Chondrocyte (in vitro differentiated cells): ENCODE results near the gene SLC10A6. TPM values are rescaled to one million over a fixed set of nuclear protein-coding genes. Genes with fewer than 3 reads are reported as not detected.

ENCODE experiments used
- DNase-seq: peaks from one replicate; pipeline ENCODE4 v3.0.0; 2021; ENCODE audit warnings: mixed read lengths, low spot score
- H3K27ac Mint-ChIP-seq: one replicate; pipeline ENCODE4 v1.8.0; 2021; ENCODE audit warnings: mild to moderate bottlenecking, moderate library complexity, mixed read lengths; ENCODE audit not compliant: unreplicated experiment
- H3K27me3 Mint-ChIP-seq: 2 replicates; pipeline ENCODE4 v1.8.0; 2021; ENCODE audit warnings: low read depth, mixed read lengths
- H3K36me3 Mint-ChIP-seq: 2 replicates; pipeline ENCODE4 v1.8.0; 2021; ENCODE audit warnings: low read depth, mixed read lengths
- H3K4me1 Mint-ChIP-seq: 2 replicates; pipeline ENCODE4 v1.8.0; 2021; ENCODE audit warnings: low read depth, mild to moderate bottlenecking, mixed read lengths
- H3K4me3 Mint-ChIP-seq: one replicate; pipeline ENCODE4 v1.8.0; 2021; ENCODE audit warnings: mild to moderate bottlenecking, moderate library complexity, mixed read lengths; ENCODE audit not compliant: unreplicated experiment
- H3K9me3 Mint-ChIP-seq: 2 replicates; pipeline ENCODE4 v1.8.0; 2021; ENCODE audit warnings: low read depth, mixed read lengths
- total RNA-seq: library from RNA; stranded (reverse); gene quantifications from 3 replicates; pipeline ENCODE4 v1.2.1, GENCODE V29; 2021
- TF ChIP-seq, protein P1 (sequence below): fragments of 200-600 bp; sonication (generic); IDR thresholded peaks from 2 replicates; pipeline ENCODE4 v1.5.0; 2021; ENCODE audit warnings: antibody characterized with exemption, mild to moderate bottlenecking, moderate library complexity

SLC10A6 gene
- total RNA-seq, 1 donor from 2014 or later, result not detected

DNA sequence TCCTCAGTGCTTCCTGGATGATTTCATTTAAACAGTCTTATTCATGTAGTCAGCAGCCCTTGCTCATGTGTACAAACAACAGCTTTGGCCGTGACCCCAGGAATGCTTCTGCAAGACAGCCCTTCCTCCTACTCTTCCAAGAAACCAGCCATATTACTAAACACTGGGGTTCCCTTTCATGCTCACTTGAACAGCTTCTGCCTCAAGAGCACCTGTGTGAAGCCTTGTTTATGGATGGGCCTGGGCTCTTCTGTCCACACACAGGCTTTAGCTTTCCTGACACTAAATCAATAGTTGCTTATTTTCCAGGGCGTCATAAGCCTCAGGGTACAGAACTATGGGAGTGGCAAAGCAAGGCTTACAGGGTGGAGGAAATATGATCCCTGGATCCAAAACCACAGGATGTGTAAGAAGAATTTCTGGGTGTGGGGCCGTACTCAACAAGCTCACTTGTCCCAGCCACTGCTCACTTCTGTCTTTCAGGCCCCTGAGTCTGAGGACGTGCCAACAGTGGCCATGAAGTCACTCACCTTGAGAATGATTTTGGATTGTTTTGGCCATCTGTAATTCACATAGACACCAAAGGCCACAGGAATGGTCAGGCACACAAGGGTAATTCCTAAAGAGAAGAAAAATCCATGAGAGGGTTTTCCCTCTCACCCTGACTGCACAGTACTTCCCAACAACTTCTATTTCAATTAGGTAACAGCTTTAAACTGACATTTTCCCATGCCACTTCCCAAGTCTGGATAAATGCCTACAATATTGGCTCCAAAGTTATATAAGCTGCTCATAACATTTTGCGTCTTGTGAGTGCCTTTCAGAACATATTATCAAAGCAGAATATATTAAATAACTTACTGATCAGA lies 17.7 kb downstream of the SLC10A6 start:
- Mint-ChIP-seq H3K27me3 (no peaks in the 10 kb centered on the region), H3K27ac (peak overlapping the region; percentile 81), H3K4me1 (peaks cover 12% of the 10 kb centered on the region), H3K36me3 (peaks cover 2% of the 10 kb centered on the region), H3K9me3 (peaks cover 8% of the 10 kb centered on the region), H3K4me3 (no peak overlapping the region)
- TF ChIP-seq, protein P1, sequence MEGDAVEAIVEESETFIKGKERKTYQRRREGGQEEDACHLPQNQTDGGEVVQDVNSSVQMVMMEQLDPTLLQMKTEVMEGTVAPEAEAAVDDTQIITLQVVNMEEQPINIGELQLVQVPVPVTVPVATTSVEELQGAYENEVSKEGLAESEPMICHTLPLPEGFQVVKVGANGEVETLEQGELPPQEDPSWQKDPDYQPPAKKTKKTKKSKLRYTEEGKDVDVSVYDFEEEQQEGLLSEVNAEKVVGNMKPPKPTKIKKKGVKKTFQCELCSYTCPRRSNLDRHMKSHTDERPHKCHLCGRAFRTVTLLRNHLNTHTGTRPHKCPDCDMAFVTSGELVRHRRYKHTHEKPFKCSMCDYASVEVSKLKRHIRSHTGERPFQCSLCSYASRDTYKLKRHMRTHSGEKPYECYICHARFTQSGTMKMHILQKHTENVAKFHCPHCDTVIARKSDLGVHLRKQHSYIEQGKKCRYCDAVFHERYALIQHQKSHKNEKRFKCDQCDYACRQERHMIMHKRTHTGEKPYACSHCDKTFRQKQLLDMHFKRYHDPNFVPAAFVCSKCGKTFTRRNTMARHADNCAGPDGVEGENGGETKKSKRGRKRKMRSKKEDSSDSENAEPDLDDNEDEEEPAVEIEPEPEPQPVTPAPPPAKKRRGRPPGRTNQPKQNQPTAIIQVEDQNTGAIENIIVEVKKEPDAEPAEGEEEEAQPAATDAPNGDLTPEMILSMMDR, result no peak
- no peak for DNase-seq

DNA sequence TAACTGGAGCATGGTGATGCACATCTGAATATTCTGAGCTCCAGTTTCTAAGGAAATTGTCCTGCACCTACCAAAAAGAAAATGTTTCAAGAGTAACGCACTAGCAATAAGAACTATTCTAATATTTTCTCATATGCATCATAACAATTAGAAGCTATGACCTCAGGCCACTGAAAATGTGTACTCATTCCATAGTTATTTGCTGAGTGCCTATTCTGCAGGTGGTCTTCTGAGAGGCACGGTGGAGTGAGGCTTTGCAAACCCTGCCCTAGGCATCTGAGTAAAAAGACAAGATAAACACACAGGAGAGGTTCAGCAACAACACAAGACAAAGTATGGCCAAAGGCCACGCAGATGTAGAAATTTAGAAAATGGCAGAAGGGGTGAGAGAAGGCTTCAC lies 23.7 kb downstream of the SLC10A6 start:
- no peaks in the 10 kb centered on the region for H3K36me3 Mint-ChIP-seq
- no peak overlapping the region for H3K27ac Mint-ChIP-seq
- no peak overlapping the region for H3K4me3 Mint-ChIP-seq
- no peak for DNase-seq
- H3K27me3 Mint-ChIP-seq, result no peaks in the 10 kb centered on the region
- TF ChIP-seq, protein P1, result no peak
- no peaks in the 10 kb centered on the region for H3K4me1 Mint-ChIP-seq
- peaks cover 8% of the 10 kb centered on the region for H3K9me3 Mint-ChIP-seq

DNA sequence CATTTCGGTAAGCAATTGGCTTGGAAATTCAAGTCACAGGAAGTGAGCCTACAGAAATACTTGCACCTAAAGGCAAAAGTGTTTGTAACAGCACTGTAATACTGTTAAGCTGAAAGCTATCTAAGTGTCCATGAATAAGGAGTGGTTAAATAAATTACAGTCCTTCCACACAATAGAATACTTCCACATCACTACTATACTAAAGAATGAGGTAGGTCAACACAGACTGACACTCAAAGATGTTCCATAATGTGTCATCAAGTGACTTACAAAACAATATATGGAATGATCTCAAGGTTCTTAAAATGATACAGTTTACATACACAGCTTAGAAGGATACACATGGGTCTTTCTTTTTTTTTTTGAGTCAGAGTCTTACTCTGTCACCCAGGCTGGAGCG lies 27.0 kb downstream of the SLC10A6 start:
- no peak overlapping the region for H3K27ac Mint-ChIP-seq
- H3K27me3 Mint-ChIP-seq, result no peaks in the 10 kb centered on the region
- H3K9me3 Mint-ChIP-seq, result no peaks in the 10 kb centered on the region
- peaks cover 12% of the 10 kb centered on the region for H3K4me1 Mint-ChIP-seq
- DNase-seq, result no peak
- H3K36me3 Mint-ChIP-seq, result peaks cover 1% of the 10 kb centered on the region
- TF ChIP-seq, protein P1, result no peak
- H3K4me3 Mint-ChIP-seq, result no peak overlapping the region

DNA sequence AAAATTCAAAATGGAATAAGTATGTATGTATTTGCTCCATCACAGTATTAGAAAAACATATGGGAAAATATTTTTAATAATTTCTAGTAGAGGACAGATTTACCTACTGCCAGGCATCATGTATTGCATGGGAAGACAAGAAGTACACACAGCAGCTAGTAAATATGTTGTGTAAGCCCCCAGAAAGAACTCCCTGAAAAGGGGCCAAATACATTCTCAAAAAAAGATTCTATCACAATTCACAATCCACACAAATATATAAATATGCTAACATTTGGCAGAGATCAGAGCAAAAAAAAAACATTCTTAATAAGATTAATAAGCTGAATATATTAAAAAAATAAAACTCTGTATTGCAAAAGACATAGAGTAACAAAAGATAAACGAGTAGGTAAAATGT lies 28.0 kb downstream of the SLC10A6 start:
- Mint-ChIP-seq H3K9me3 (no peaks in the 10 kb centered on the region), H3K36me3 (peaks cover 6% of the 10 kb centered on the region), H3K27ac (no peak overlapping the region), H3K4me1 (peaks cover 18% of the 10 kb centered on the region), H3K27me3 (no peaks in the 10 kb centered on the region), H3K4me3 (no peak overlapping the region)
- no peak for DNase-seq
- TF ChIP-seq, protein P1, result no peak

DNA sequence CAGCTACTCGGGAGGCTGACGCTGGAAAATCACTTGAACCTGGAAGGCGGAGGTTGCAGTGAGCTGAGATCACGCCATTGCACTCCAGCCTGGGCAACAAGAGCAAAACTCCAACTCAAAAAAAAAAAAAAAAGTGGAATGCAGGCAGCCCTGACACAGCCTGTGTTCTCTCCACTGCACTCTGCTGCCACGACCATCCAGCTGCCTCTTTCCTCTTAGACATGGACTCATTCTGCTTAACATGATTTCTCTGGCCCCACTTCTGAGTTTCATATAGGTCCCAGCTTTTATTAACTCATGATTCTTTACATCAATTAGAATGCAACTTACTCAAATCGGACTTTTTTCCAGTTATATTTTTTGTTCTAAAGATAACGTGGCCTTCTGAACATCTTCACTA lies 29.6 kb downstream of the SLC10A6 start:
- H3K9me3 Mint-ChIP-seq, result peaks cover 5% of the 10 kb centered on the region
- no peak for DNase-seq
- H3K27ac Mint-ChIP-seq, result no peak overlapping the region
- H3K4me3 Mint-ChIP-seq, result no peak overlapping the region
- no peaks in the 10 kb centered on the region for H3K27me3 Mint-ChIP-seq
- H3K36me3 Mint-ChIP-seq, result peaks cover 13% of the 10 kb centered on the region
- TF ChIP-seq, protein P1, result no peak
- H3K4me1 Mint-ChIP-seq, result peaks cover 18% of the 10 kb centered on the region
